Measurements from ENCODE around the gene SPATS2. TPM values are rescaled to one million over a fixed set of nuclear protein-coding genes. Genes with fewer than 3 reads are reported as not detected.

SPATS2 gene
- total RNA-seq, 1 donor from 2014 or later: 5.9 TPM

GRCh38 chr12:49568442-49569162, 201.3 kb downstream of the SPATS2 start:
- no peaks in the 10 kb centered on the region for H3K27me3 ChIP-seq (ENCODE audit: low read depth)
- intact Hi-C loops (cut with micrococcal nuclease): no loop called here
- no peaks in the 10 kb centered on the region for H3K9me3 ChIP-seq (replicated peaks)
- no peak for DNase-seq
- peak overlapping the region; percentile 92 for H3K4me3 ChIP-seq
- peaks cover 70% of the 10 kb centered on the region for H3K4me1 ChIP-seq
- H3K27ac ChIP-seq (replicated peaks): peak overlapping the region; percentile 97
- TF ChIP-seq CTCF (IDR thresholded peaks at IDR 0.05; ENCODE audit: borderline replicate concordance): no peak
- H3K36me3 ChIP-seq: peaks cover 22% of the 10 kb centered on the region

Other genes with a start within 250 kb of the SPATS2 start
- 318 TPM for gene TUBA1B, start 236.1 kb upstream of the SPATS2 start, total RNA-seq
- 102 TPM for gene TUBA1A, start 178.4 kb upstream of the SPATS2 start, total RNA-seq
- 35.0 TPM for gene TUBA1C, start 102.4 kb upstream of the SPATS2 start, total RNA-seq
- not detected for gene PRPH, start 72.3 kb upstream of the SPATS2 start, total RNA-seq
- gene TROAP, start 44.2 kb upstream of the SPATS2 start, total RNA-seq: 0.66 TPM
- not detected for gene C1QL4, start 30.3 kb upstream of the SPATS2 start, total RNA-seq
- gene DNAJC22, start 20.6 kb upstream of the SPATS2 start, total RNA-seq: 0.08 TPM
- gene KCNH3, start 171.6 kb downstream of the SPATS2 start, total RNA-seq: 0.41 TPM
- gene MCRS1, start 200.7 kb downstream of the SPATS2 start, total RNA-seq: 97.9 TPM
- gene FAM186B, start 238.2 kb downstream of the SPATS2 start, total RNA-seq: 0.33 TPM